Hair follicular keratinocyte (primary cell): ENCODE measurements around the gene CHCT1. TPM values are rescaled to one million over a fixed set of nuclear protein-coding genes. Genes with fewer than 3 reads are reported as not detected.

ENCODE experiments used
- total RNA-seq: library from RNA; depleted of rRNA; stranded (reverse); fragments of >200 nt; gene quantifications from 2 replicates; pipeline ENCODE4 v1.2.3, GENCODE V29; 2015

Gene CHCT1
- not detected in 2 replicates for total RNA-seq

GRCh38 chr17:60422162-60422665 lies at the start of gene CHCT1:
TSS of gene CHCT1 (plus strand) at chr17:60422489. CDS start at chr17:60422593, 104 bp downstream.

GRCh38 chr17:60392042-60392844 lies 30.0 kb upstream of the CHCT1 start, which contains the start of gene USP32:
TSS of gene USP32 (minus strand) at chr17:60392133. CDS start at chr17:60391939, 194 bp downstream.

Other genes with a start within 250 kb of the CHCT1 start
- 30.9 and 34.7 TPM in 2 replicates for gene USP32, start 30.4 kb upstream of the CHCT1 start, total RNA-seq
- gene APPBP2, start 103.8 kb downstream of the CHCT1 start, total RNA-seq = 9.2 and 14.3 TPM in 2 replicates
- gene PPM1D, start 177.7 kb downstream of the CHCT1 start, total RNA-seq = 2.4 and 4.6 TPM in 2 replicates